AG04449 (cell line): Measurements from ENCODE around the gene RNASE9.

ENCODE experiments used
- CTCF ChIA-PET: fragments of 350-600 bp; formaldehyde crosslinking; extraction: SDS; loops from one replicate; lab custom pipeline; 2021; ENCODE audit warnings: antibody characterized with exemption; lab: Yijun Ruan, JAX
- POLR2A ChIA-PET: fragments of 400-600, 350-600 bp; formaldehyde crosslinking; extraction: SDS; loops from one replicate; lab custom pipeline; 2020; ENCODE audit warnings: antibody characterized with exemption, inconsistent platforms; lab: Yijun Ruan, JAX
- DNase-seq: peaks from one replicate; pipeline ENCODE4 v3.0.0-alpha.2; 2010; ENCODE audit warnings: low read depth, low spot score
- H3K4me3 ChIP-seq: 2 replicates; pipeline ENCODE4 v1.5.1; 2011; ENCODE audit warnings: low read depth, mild to moderate bottlenecking, control low read depth, low read length
- CTCF ChIP-seq: IDR thresholded peaks from one replicate; pipeline ENCODE4 v1.5.1; 2011; ENCODE audit warnings: mild to moderate bottlenecking, moderate library complexity, low read length, control low read depth, inconsistent platforms; ENCODE audit not compliant: insufficient read depth; ENCODE audit errors: missing control alignments

Gene RNASE9

GRCh38 chr14:20560961-20561360 is at the start of gene RNASE9:
RNASE9 (minus strand) TSS chr14:20561047.
- POLR2A ChIA-PET = no interaction called here
- H3K4me3 ChIP-seq = no peak within 1 kb of the TSS

GRCh38 chr14:20610002-20610765 is 49.3 kb upstream of the RNASE9 start:
- DNase-seq = no peak
- ChIA-PET POLR2A (interaction anchor here (0.7 to 1.4 kb wide), 2 partner anchors 21 to 73 kb away, joined by 3 to 4 read pairs; no protein-coding TSS in a partner anchor), CTCF (interaction anchor here (0.8 to 7.8 kb wide), 20 partner anchors 11 to 281 kb away, joined by 3 to 161 read pairs (median 6); partner anchors contain the start of genes ANG, APEX1, CCNB1IP1 and OSGEP)
- TF ChIP-seq CTCF = no peak
- peak overlapping the region; percentile 84 for H3K4me3 ChIP-seq

More at GRCh38 chr14:20560961-20561360, at the start of gene RNASE9:
- TF ChIP-seq CTCF = no peak
- CTCF ChIA-PET = interaction anchor here (1.3 kb wide), 1 partner anchor 145 kb away, joined by 3 read pairs; no protein-coding TSS in a partner anchor
- no peak for DNase-seq

- ChIA-PET CTCF (interaction anchor here (0.6 to 7.8 kb wide), 32 partner anchors 11 to 280 kb away, joined by 3 to 161 read pairs (median 4); partner anchors contain the start of genes ANG, APEX1, CCNB1IP1 and OSGEP), POLR2A (interaction anchor here (1.4 kb wide), 1 partner anchor 74 kb away, joined by 4 read pairs; no protein-coding TSS in a partner anchor)
- peak; percentile 58 for DNase-seq
- TF ChIP-seq CTCF = peak; percentile 69
- peak overlapping the region; percentile 84 for H3K4me3 ChIP-seq
These were observed 48.6 kb upstream of the RNASE9 start for GRCh38 chr14:20609215-20610001.

- no peak overlapping the region for H3K4me3 ChIP-seq
- CTCF ChIA-PET = interaction anchor here (0.6 to 7.8 kb wide), 26 partner anchors 10 to 280 kb away, joined by 3 to 161 read pairs (median 6); partner anchors contain the start of genes APEX1, CCNB1IP1, OSGEP and PIP4P1
- DNase-seq = no peak
- no peak for TF ChIP-seq CTCF
- POLR2A ChIA-PET = no interaction called here
These were observed 47.7 kb upstream of the RNASE9 start for GRCh38 chr14:20608383-20609110.

GRCh38 chr14:20607617-20608016 is 46.8 kb upstream of the RNASE9 start:
- no peak for TF ChIP-seq CTCF
- no peak for DNase-seq
- ChIA-PET POLR2A (interaction anchor here (1.1 kb wide), 1 partner anchor 153 kb away, joined by 3 read pairs; the partner anchor contains the start of genes APEX1 and OSGEP), CTCF (interaction anchor here (0.8 to 7.8 kb wide), 16 partner anchors 9 to 279 kb away, joined by 3 to 161 read pairs (median 6); partner anchors contain the start of genes APEX1, CCNB1IP1, OSGEP and RNASE4)
- H3K4me3 ChIP-seq = no peak overlapping the region
